HG03108 (cell line): ENCODE measurements around the gene KCNH1.
A peak's percentile ranks its signal among the peaks of the same experiment; 100 is the strongest.

Source experiments
- ATAC-seq: cut with Tn5 transposase; IDR thresholded peaks from one replicate; pipeline ENCODE4 v1.9.1; 2021; ENCODE audit warnings: moderate library complexity; ENCODE audit not compliant: unreplicated experiment

KCNH1 gene

DNA sequence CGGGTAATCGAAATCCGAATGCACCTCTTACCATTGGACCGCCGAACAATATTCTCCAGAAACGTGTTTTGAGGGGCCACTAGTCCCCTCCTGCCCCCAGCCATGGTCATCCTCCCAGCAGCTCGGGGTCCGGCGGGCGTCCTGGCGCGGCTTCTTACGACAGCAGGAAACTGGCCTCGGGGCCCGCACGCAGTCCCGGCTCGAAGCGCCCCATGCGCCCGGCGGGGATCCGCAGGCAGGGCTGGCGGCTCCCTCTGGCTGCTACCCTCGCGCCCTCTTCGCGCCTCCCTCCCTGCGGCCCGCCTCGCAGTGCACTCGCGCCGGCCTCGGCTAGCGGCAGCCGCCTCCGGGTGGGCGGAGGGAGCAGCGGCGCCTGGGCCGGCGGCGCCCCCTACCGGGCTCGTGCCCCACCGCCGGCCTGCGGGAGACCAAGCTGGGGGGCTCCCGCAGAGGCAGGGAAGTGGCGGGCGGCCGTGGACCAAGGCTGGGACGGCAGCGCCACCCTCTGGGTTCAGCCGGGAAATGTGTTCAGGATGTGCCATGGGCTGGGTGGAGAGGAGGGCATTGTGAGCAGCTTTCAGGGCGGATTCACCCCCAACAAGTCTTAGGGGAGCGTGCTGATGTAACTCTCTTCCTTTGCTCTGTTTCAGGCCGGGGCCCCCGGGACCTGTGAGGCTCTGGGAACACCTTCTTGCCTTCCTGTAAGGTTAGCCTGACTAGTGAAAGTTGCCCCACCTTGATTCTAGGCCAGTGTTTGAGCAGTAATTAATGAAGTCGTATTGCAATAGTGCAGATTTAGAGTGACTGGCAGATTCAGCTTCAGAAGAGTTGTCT, at the start of gene KCNH1:
Gene KCNH1 (minus strand): TSS at position 313 of the 834 bp plus-strand sequence. CDS start 203 bp downstream, at position 110.
- peak; percentile 92 for ATAC-seq

GRCh38 chr1:211182746-211183145, 48.8 kb upstream of the KCNH1 start:
- ATAC-seq, result no peak

GRCh38 chr1:211174375-211174774, 40.4 kb upstream of the KCNH1 start:
- ATAC-seq, result no peak

DNA sequence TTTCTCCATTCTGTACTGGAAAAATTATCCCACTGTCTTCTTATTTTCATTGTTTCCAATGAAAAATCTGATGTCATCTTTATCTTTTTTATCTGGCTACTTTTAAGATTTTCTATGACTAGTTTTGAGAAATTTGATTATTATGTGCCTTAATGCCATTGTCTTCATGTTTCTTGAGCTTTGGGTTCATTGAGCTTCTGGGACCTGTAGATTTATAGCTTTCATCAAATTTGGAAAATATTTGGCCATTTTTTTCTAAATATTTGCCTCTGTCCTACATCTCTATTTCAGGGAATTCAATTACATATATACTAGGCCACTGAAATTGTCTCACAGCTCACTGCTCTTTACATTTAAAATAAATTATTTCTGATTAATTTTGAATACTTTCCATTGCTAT, 38.7 kb upstream of the KCNH1 start:
- no peak for ATAC-seq

GRCh38 chr1:211169353-211169752, 35.4 kb upstream of the KCNH1 start:
- no peak for ATAC-seq

GRCh38 chr1:211158866-211159265, 24.9 kb upstream of the KCNH1 start:
- ATAC-seq, result no peak

- ATAC-seq, result no peak
Measured at GRCh38 chr1:211155040-211155439, 21.1 kb upstream of the KCNH1 start.

- ATAC-seq, result no peak
Measured at GRCh38 chr1:211153932-211154331, 20.0 kb upstream of the KCNH1 start.

DNA sequence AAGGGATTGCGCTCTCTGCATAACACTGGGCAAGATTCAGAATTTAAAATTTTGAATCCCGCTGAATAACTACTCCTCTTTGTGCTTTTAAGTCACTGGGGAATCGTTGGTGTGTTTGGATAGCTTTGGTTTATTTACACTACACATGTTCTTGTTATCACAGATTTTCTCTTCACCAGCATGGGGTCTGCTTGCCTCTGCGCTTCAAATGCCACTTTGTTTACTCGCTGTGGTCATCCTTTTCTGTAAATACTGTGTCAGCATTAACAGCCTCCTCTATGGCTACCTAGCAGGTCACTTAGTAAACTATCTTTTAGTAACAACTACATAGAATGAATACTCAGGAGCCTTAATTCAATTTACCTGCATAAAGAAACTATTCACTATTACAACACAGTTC, 14.4 kb upstream of the KCNH1 start:
- no peak for ATAC-seq

DNA sequence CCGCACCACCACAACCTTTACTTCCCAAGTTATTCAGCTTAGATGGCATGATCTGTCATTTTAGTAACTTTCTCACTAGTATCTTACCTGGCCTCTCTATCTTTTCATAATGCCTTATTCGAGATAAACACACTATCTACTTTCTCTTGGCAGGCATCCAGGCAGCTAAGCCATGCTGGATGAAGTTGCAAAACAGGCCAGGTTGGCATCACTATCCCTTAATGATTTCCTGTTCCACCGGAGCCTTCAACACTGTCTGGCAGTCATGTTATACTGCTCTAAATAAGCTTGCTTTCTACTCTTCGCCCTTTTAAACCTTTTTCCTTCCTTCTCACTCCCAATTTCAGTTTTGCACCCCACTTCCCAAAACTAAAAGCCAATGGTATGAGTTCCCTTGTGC, 12.0 kb upstream of the KCNH1 start:
- no peak for ATAC-seq

DNA sequence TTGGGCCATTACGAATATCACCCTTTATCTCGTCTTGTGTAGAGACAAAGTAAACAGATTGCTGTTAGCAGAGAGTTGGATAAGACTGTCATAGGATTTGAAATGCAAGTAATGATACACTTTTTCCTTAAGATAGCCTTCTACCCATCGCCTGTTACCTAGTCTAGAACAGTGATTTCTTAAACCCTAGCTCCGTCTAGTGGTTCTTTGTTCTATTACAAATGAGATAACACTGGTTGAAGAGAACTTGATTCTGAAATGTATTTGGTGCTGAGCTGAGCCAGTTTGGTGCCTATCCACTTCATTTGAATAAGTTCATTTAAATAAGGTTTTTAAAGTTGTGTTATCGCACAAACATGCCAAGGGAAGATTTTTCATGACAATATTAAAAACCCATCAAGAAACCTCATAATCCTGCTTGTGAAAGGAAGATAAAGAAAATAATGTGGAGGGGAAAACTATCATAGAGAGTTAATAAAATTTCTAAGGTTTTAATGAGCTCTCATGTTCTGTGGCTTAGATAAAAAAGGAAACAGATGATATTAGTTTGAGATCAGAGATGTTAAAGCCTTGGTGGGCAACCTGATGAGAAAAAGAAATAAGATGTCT, 1.5 kb upstream of the KCNH1 start:
- ATAC-seq, result no peak

DNA sequence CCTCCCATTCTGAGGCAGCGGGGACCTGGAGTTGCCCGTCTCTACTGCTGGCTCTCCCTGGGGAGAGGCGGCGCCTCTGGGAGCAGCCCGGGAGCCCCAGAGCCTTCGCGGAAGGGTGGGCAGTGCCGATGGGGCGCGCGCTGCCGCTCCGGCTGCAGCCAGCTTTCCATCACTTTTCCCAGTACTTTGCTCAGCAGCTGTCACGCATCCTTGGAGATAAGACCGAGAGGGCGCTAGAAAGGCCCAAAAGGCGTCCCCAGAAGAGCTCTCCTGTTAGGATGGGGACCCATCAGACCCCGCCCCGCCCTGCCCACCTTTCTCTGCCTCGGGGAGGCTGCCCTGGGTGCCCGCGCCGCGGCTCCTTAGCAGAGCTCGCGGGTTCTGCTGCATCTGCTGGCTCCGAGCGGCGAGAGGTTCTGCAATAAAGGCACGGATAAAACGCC, 534 bp downstream of the KCNH1 start:
- no peak for ATAC-seq

DNA sequence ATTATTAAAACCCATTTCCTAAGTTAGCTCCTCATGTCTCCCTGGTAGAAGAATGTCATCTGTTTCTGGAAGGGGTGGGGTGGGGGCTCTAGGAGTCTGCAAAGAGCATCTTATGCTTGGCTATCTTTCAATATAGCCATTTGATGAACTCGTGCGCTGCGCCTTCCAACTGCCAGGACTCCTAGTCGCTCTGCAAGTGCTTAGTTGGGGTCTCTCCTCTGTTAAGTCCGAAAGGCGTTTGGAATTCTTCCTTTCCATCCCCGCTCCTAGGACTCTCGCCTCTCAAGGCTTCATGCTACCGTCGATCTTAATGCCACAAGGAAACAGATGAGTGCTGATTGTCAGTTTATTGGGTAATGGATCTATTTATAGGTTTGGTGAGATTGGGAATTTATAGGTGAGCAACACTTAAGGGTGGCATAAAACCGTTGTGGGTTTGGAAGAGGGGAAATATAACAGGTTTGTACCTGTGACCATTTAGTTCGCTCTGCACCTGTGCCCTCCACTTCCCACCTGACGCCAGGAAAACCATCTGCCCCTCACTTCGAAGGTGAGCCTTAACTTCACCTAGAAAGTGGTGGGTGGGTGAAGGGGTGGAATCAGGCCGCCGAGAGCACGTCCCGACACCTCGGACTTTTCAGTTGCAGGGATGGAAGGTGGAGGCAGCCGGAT, 1.1 kb downstream of the KCNH1 start:
- no peak for ATAC-seq

- ATAC-seq, result no peak
Measured at GRCh38 chr1:211129776-211130175, 4.2 kb downstream of the KCNH1 start.

- no peak for ATAC-seq
Measured at GRCh38 chr1:211127166-211127565, 6.8 kb downstream of the KCNH1 start.

DNA sequence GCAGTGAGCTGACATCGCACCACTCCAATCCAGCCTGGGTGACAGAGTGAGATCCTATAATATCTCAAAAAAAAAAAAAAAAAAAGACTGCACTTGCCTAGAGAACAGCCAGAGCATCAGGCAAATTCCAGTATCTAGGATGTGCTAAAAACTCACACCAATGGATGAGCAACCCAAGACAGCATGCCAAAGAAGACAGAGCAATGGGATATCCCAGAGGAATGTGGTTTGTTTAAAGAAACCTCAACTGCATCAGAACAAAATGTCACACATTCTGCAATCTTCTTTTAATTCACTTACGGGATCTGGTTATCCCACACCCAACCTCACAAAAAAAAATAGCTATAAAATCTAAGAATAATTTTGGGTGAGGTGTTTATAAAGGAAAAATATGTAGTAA, 7.3 kb downstream of the KCNH1 start:
- ATAC-seq, result no peak

DNA sequence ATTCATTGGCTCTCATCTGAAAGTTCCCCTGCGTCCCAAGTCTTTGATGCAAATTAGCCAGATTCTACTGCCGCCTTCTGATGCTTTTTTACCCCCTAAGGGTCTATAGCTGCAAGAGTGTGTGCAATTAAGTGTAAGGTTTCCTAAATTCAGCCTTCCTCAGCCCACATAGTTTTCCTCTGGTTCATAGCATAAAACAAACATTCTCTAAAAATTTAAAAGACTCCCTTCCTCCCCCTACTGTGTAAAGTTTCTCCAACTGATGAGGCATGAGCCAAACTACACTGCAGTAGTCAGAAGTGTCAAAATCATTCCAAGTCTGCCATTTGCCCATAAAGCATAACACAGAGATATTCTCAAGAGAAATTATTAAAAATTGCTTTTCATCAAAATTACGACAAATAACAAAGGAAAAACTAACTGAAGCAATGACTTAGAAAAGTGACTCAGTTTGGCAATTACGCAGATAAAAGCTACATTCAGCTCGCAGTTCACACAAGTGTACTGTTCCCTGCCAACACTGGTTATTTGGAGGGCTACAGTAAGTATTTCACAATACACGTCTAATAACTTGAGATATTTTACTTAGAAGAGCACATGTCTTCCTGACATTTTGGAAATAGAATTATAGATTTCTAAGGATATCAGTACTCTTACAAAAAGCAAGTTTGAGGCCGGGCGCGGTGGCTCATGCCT, 15.4 kb downstream of the KCNH1 start:
- no peak for ATAC-seq

DNA sequence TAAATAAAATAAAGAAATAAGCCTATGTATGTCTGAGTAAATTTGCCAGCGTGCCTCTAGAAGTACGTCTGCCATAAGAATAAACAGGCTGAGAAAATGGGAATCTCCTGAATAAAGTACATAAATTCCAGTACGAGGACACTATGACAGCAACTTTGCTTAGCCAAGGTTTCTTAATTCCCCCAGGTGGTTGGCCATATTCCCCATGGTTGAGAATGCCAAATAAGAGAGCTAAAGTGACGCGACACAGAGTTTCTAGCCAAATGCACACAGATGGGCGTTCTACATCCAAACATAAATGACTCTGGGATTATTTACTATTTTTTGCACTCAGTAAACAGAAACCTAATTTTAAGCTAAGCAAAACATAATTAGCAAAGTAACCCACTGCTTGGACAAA, 19.5 kb downstream of the KCNH1 start:
- no peak for ATAC-seq

DNA sequence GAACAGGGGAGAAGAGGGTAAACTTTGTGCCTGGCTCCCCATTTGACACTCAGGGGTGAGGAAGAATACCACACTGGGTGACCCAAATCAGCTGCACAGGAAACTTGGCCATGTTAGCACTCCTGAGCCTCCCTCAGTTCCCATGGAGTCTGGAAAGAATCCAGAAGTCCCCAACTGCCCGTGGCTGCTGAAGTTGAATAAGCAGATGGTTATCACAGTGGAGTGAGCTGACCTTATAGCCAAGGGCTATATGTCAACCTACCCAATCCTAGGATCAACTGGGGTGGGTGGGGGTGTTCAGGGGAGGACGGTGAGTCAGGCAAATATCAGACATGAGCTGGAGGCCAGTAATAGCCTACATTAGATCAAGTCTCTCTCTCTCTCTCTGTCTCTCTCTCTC, 20.4 kb downstream of the KCNH1 start:
- no peak for ATAC-seq

DNA sequence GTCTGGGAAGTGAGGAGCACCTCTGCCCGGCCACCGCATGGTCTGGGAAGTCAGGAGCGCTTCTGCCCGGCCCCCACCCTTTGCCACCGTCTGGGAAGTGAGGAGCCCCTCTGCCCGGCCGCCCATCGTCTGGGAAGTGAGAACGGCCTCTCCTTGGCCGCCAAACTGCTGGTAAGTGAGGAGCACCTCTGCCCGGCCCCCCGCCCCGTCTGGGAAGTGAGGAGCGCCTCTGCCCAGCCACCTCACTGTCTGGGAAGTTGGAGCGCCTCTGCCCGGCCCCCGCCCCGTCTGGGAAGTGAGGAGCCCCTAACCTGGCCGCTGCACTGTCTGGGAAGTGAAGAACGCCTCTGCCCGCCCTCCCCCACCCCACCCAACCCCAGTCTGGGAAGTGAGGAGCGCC, 22.6 kb downstream of the KCNH1 start:
- no peak for ATAC-seq

GRCh38 chr1:211101481-211101880, 32.5 kb downstream of the KCNH1 start:
- no peak for ATAC-seq
